ENCODE measurements around the gene SERPINB10.

- TF ChIP-seq CTCF (IDR thresholded peaks at IDR 0.05; ENCODE audit: control extremely low read depth in 1 of 3, insufficient read depth in 1 of 3, low read depth in 1 of 3, low read length in 3 of 3) (no peak), HDAC6 (IDR thresholded peaks at IDR 0.05; ENCODE audit: low read depth, low read length) (no peak), POLR2A (IDR thresholded peaks at IDR 0.05; ENCODE audit: control extremely low read depth in 1 of 2, low read depth in 2 of 2, low read length in 2 of 2) (no peak), JUN (IDR thresholded peaks at IDR 0.05; ENCODE audit: low read depth, low read length) (no peak)
These were observed 19.1 kb upstream of the SERPINB10 start for GRCh38 chr18:63888470-63889190.

Measured in H1 (cell line).